Testis (tissue), 2 donors: Measurements from ENCODE around the gene CDKAL1.

Experiments
- CTCF ChIP-seq, 3 experiments: fragments of 450-650 bp in 2 of 3; fragments of 200-600 bp in 1 of 3; sonication (generic) in 1 of 3; IDR thresholded peaks; one replicate each; pipeline ENCODE4 v1.5.1; 2016 to 2019; ENCODE audit warnings: antibody characterized with exemption in 3 of 3, mild to moderate bottlenecking in 2 of 3, moderate library complexity in 1 of 3
- POLR2A ChIP-seq: fragments of 450-650 bp; IDR thresholded peaks from one replicate; pipeline ENCODE4 v1.6.1; 2017; ENCODE audit warnings: antibody characterized with exemption, mild to moderate bottlenecking, moderate library complexity

DNA sequence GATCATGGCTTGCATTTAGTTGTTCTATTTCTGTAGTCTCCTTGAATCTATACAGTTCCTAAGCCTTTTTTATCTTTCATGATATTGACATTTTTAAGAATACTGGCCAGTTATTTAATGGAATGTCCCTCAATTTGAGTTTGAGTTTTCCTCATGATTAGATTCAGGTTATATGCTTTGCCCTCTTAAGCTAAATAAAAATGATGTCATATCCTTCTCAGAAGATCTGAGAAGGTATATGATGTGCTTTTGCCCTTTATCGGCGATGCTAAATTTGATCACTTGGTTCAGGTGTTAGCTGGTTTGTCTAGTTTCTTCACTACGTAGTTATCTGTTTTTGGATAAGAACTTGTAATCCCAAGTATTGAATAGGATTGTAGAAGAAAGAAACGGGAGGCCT is 549.5 kb downstream of the CDKAL1 start:
- TF ChIP-seq CTCF (IDR thresholded peaks at IDR 0.05) (no peak), POLR2A (no peak)
